Stimulated activated naive CD8-positive, alpha-beta T cell treated with anti-CD3 and anti-CD28 coated beads, Interleukin-15, Interleukin-2, amounts not matched to agents 100 ng/mL and 50 ng/mL, for 24 hours (primary cell): ENCODE results near the gene NFKB1.
"Not testable (repeated sequence)": the region's sequence is repeated elsewhere in the genome, so short reads cannot be mapped to it uniquely, and the experiment has no call there.

ENCODE experiments used
- H3K27ac Mint-ChIP-seq: one replicate; pipeline ENCODE4 v1.8.0; 2021; ENCODE audit warnings: mild to moderate bottlenecking, mixed read lengths
- H3K27me3 Mint-ChIP-seq: one replicate; pipeline ENCODE4 v1.8.0; 2021; ENCODE audit warnings: mixed read lengths
- H3K36me3 Mint-ChIP-seq: one replicate; pipeline ENCODE4 v1.8.0; 2021; ENCODE audit warnings: low read depth, mixed read lengths
- H3K4me1 Mint-ChIP-seq: one replicate; pipeline ENCODE4 v1.8.0; 2021; ENCODE audit warnings: low read depth, mixed read lengths
- H3K4me3 Mint-ChIP-seq: one replicate; pipeline ENCODE4 v1.8.0; 2021; ENCODE audit warnings: mild to moderate bottlenecking, mixed read lengths
- H3K9me3 Mint-ChIP-seq: one replicate; pipeline ENCODE4 v1.8.0; 2021; ENCODE audit warnings: mixed read lengths

Gene NFKB1

GRCh38 chr4:102483990-102484692, 17.0 kb upstream of the NFKB1 start:
- H3K4me3 Mint-ChIP-seq, result peak overlapping the region; percentile 72
- not testable (repeated sequence) for H3K4me1 Mint-ChIP-seq, H3K36me3 Mint-ChIP-seq, H3K27me3 Mint-ChIP-seq
- H3K27ac Mint-ChIP-seq, result peak overlapping the region; percentile 69
- peaks cover 10% of the 10 kb centered on the region for H3K9me3 Mint-ChIP-seq

GRCh38 chr4:102492531-102493241, 8.5 kb upstream of the NFKB1 start:
- H3K36me3 Mint-ChIP-seq, result no peaks in the 10 kb centered on the region
- H3K27ac Mint-ChIP-seq, result no peak overlapping the region
- H3K9me3 Mint-ChIP-seq, result no peaks in the 10 kb centered on the region
- peaks cover 20% of the 10 kb centered on the region for H3K4me1 Mint-ChIP-seq
- H3K4me3 Mint-ChIP-seq, result no peak overlapping the region
- H3K27me3 Mint-ChIP-seq, result no peaks in the 10 kb centered on the region

- H3K9me3 Mint-ChIP-seq, result no peaks in the 10 kb centered on the region
- peak overlapping the region; percentile 22 for H3K27ac Mint-ChIP-seq
- H3K36me3 Mint-ChIP-seq, result no peaks in the 10 kb centered on the region
- H3K27me3 Mint-ChIP-seq, result no peaks in the 10 kb centered on the region
- peaks cover 20% of the 10 kb centered on the region for H3K4me1 Mint-ChIP-seq
- H3K4me3 Mint-ChIP-seq, result no peak overlapping the region
Measured at GRCh38 chr4:102493257-102493656, 7.9 kb upstream of the NFKB1 start.

- Mint-ChIP-seq H3K9me3 (peaks cover 5% of the 10 kb centered on the region), H3K27ac (peak overlapping the region; percentile 22), H3K36me3 (peaks cover 4% of the 10 kb centered on the region), H3K4me1 (peaks cover 24% of the 10 kb centered on the region), H3K4me3 (no peak overlapping the region), H3K27me3 (no peaks in the 10 kb centered on the region)
Measured at GRCh38 chr4:102493794-102494193, 7.4 kb upstream of the NFKB1 start.

GRCh38 chr4:102494603-102495002, 6.6 kb upstream of the NFKB1 start:
- Mint-ChIP-seq H3K9me3 (peaks cover 9% of the 10 kb centered on the region), H3K27me3 (no peaks in the 10 kb centered on the region), H3K36me3 (peaks cover 6% of the 10 kb centered on the region), H3K4me3 (no peak overlapping the region), H3K4me1 (peaks cover 27% of the 10 kb centered on the region), H3K27ac (no peak overlapping the region)

GRCh38 chr4:102497986-102498385, 3.2 kb upstream of the NFKB1 start:
- no peaks in the 10 kb centered on the region for H3K27me3 Mint-ChIP-seq
- H3K4me1 Mint-ChIP-seq, result peaks cover 37% of the 10 kb centered on the region
- H3K9me3 Mint-ChIP-seq, result peaks cover 9% of the 10 kb centered on the region
- H3K36me3 Mint-ChIP-seq, result peaks cover 19% of the 10 kb centered on the region
- H3K27ac Mint-ChIP-seq, result no peak overlapping the region
- H3K4me3 Mint-ChIP-seq, result no peak overlapping the region

- peak overlapping the region; percentile 94 for H3K27ac Mint-ChIP-seq
- peaks cover 9% of the 10 kb centered on the region for H3K9me3 Mint-ChIP-seq
- H3K4me1 Mint-ChIP-seq, result peaks cover 39% of the 10 kb centered on the region
- H3K4me3 Mint-ChIP-seq, result peak overlapping the region; percentile 87
- peaks cover 42% of the 10 kb centered on the region for H3K36me3 Mint-ChIP-seq
- no peaks in the 10 kb centered on the region for H3K27me3 Mint-ChIP-seq
Measured at GRCh38 chr4:102500352-102500695, 835 bp upstream of the NFKB1 start.

GRCh38 chr4:102501447-102501696, 213 bp downstream of the NFKB1 start:
- peaks cover 9% of the 10 kb centered on the region for H3K9me3 Mint-ChIP-seq
- H3K4me1 Mint-ChIP-seq, result peaks cover 48% of the 10 kb centered on the region
- H3K36me3 Mint-ChIP-seq, result peaks cover 44% of the 10 kb centered on the region
- H3K27me3 Mint-ChIP-seq, result no peaks in the 10 kb centered on the region
- H3K4me3 Mint-ChIP-seq, result peak overlapping the region; percentile 97
- H3K27ac Mint-ChIP-seq, result peak overlapping the region; percentile 89

- H3K36me3 Mint-ChIP-seq, result peaks cover 48% of the 10 kb centered on the region
- H3K9me3 Mint-ChIP-seq, result peaks cover 9% of the 10 kb centered on the region
- peaks cover 56% of the 10 kb centered on the region for H3K4me1 Mint-ChIP-seq
- H3K4me3 Mint-ChIP-seq, result peak overlapping the region; percentile 97
- peak overlapping the region; percentile 86 for H3K27ac Mint-ChIP-seq
- no peaks in the 10 kb centered on the region for H3K27me3 Mint-ChIP-seq
Measured at GRCh38 chr4:102502543-102502818, 1.3 kb downstream of the NFKB1 start.

GRCh38 chr4:102503301-102503746, 2.2 kb downstream of the NFKB1 start:
- H3K27ac Mint-ChIP-seq, result peak overlapping the region; percentile 90
- peaks cover 8% of the 10 kb centered on the region for H3K9me3 Mint-ChIP-seq
- H3K4me3 Mint-ChIP-seq, result peak overlapping the region; percentile 97
- H3K36me3 Mint-ChIP-seq, result peaks cover 55% of the 10 kb centered on the region
- no peaks in the 10 kb centered on the region for H3K27me3 Mint-ChIP-seq
- H3K4me1 Mint-ChIP-seq, result peaks cover 64% of the 10 kb centered on the region

GRCh38 chr4:102503831-102504786, 3.0 kb downstream of the NFKB1 start:
- peaks cover under 1% of the 10 kb centered on the region for H3K9me3 Mint-ChIP-seq
- H3K27me3 Mint-ChIP-seq, result no peaks in the 10 kb centered on the region
- H3K4me3 Mint-ChIP-seq, result peak overlapping the region; percentile 97
- peaks cover 65% of the 10 kb centered on the region for H3K4me1 Mint-ChIP-seq
- H3K27ac Mint-ChIP-seq, result peak overlapping the region; percentile 90
- H3K36me3 Mint-ChIP-seq, result peaks cover 55% of the 10 kb centered on the region

- H3K36me3 Mint-ChIP-seq, result peaks cover 63% of the 10 kb centered on the region
- H3K27me3 Mint-ChIP-seq, result no peaks in the 10 kb centered on the region
- peak overlapping the region; percentile 97 for H3K4me3 Mint-ChIP-seq
- H3K27ac Mint-ChIP-seq, result peak overlapping the region; percentile 66
- no peaks in the 10 kb centered on the region for H3K9me3 Mint-ChIP-seq
- peaks cover 72% of the 10 kb centered on the region for H3K4me1 Mint-ChIP-seq
Measured at GRCh38 chr4:102504941-102505340, 3.8 kb downstream of the NFKB1 start.

- Mint-ChIP-seq H3K4me1 (peaks cover 73% of the 10 kb centered on the region), H3K4me3 (peak overlapping the region; percentile 65), H3K36me3 (peaks cover 71% of the 10 kb centered on the region), H3K27ac (no peak overlapping the region), H3K9me3 (no peaks in the 10 kb centered on the region), H3K27me3 (no peaks in the 10 kb centered on the region)
Measured at GRCh38 chr4:102505708-102506107, 4.5 kb downstream of the NFKB1 start.

GRCh38 chr4:102506523-102506922, 5.4 kb downstream of the NFKB1 start:
- Mint-ChIP-seq H3K27ac (peak overlapping the region; percentile 21), H3K27me3 (no peaks in the 10 kb centered on the region), H3K4me3 (peak overlapping the region; percentile 65), H3K36me3 (peaks cover 78% of the 10 kb centered on the region), H3K9me3 (no peaks in the 10 kb centered on the region), H3K4me1 (peaks cover 79% of the 10 kb centered on the region)
